Upper lobe of left lung (tissue), 4 donors: ENCODE data around the gene SNAI3.

Experiments
- EP300 ChIP-seq, 4 donors: sonication (generic); formaldehyde crosslinking; IDR thresholded peaks; one replicate each; pipeline ENCODE4 v1.5.1; 2017; ENCODE audit warnings: antibody characterized with exemption in 4 of 4, control low read depth in 2 of 4
- POLR2A ChIP-seq, 4 donors: fragments of 450-650 bp; IDR thresholded peaks; one replicate each; pipeline ENCODE4 v1.5.1; 2016 to 2017; ENCODE audit warnings: antibody characterized with exemption in 4 of 4, mild to moderate bottlenecking in 2 of 4
- TF ChIP-seq, protein P1 (sequence below), 6 experiments: fragments of 450-650 bp in 4 of 6; fragments of 200-600 bp in 2 of 6; sonication (generic) in 2 of 6; IDR thresholded peaks; one replicate each; pipeline ENCODE4 v1.5.1; 2016 to 2019; ENCODE audit warnings: antibody characterized with exemption in 6 of 6

- TF ChIP-seq, protein P1, sequence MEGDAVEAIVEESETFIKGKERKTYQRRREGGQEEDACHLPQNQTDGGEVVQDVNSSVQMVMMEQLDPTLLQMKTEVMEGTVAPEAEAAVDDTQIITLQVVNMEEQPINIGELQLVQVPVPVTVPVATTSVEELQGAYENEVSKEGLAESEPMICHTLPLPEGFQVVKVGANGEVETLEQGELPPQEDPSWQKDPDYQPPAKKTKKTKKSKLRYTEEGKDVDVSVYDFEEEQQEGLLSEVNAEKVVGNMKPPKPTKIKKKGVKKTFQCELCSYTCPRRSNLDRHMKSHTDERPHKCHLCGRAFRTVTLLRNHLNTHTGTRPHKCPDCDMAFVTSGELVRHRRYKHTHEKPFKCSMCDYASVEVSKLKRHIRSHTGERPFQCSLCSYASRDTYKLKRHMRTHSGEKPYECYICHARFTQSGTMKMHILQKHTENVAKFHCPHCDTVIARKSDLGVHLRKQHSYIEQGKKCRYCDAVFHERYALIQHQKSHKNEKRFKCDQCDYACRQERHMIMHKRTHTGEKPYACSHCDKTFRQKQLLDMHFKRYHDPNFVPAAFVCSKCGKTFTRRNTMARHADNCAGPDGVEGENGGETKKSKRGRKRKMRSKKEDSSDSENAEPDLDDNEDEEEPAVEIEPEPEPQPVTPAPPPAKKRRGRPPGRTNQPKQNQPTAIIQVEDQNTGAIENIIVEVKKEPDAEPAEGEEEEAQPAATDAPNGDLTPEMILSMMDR (IDR thresholded peaks at IDR 0.05) = no peak
- no peak for TF ChIP-seq POLR2A (IDR thresholded peaks at IDR 0.05)
- TF ChIP-seq EP300 (IDR thresholded peaks at IDR 0.05) = no peak
Measured at GRCh38 chr16:88661468-88661867, 24.8 kb downstream of the SNAI3 start.
